ENCODE results near the gene AOAH. TPM values are rescaled to one million over a fixed set of nuclear protein-coding genes. Genes with fewer than 3 reads are reported as not detected.
A peak's percentile ranks its signal among the peaks of the same experiment; 100 is the strongest.

The AOAH gene
- total and polyA plus RNA-seq, 2 of the 4 experiments (the other 2 are of a cell fraction): not detected

DNA sequence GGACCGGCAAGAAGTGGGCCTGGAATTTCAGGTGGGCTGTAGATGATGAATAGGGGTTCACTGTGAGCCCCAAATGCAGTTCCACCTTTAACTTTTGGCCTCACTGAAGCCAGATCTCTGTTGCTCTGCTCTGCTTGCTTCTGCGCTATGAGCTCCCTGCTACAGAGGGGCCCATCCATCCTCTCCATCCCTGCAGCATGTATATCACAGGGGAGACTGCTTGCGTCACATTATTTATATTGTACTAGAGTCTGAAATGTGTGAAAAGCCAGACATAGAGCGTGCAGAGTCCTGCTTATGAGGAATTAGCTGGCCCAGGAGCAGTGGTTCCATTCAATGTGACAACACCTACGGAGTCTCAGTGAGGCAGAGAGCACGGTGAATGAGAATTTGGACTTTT lies 69.9 kb downstream of the AOAH start:
- Histone ChIP-seq H3K23ac (ENCODE audit: low read depth, low read length) (no peak overlapping the region), H3K27me3 (ENCODE audit: control insufficient read depth, insufficient read depth, low read length) (no peaks in the 10 kb centered on the region), H3K9me3 (ENCODE audit: control insufficient read depth, insufficient read depth, low read length) (no peaks in the 10 kb centered on the region), H4K5ac (ENCODE audit: low read depth, low read length) (no peak overlapping the region), H2AK9ac (replicated peaks; ENCODE audit: low read depth, low read length, poor library complexity) (no peak overlapping the region), H3K4me3 (ENCODE audit: insufficient read depth, low read depth, low read length) (no peak overlapping the region), H3K4me1 (ENCODE audit: control insufficient read depth, insufficient read depth, low read length) (peaks cover 22% of the 10 kb centered on the region), H3K9ac (ENCODE audit: low read depth, low read length) (no peak overlapping the region), H4K20me1 (ENCODE audit: insufficient read depth, low read length) (no peaks in the 10 kb centered on the region), H3K18ac (ENCODE audit: low read depth, low read length) (no peak overlapping the region), H2BK5ac (ENCODE audit: low read depth, low read length, poor library complexity, severe bottlenecking) (no peak overlapping the region), H2AK5ac (ENCODE audit: low read depth, low read length) (peak overlapping the region; percentile 4; the same call in 1 of the 2 replicates), H3K56ac (ENCODE audit: extremely low read depth, insufficient read depth, low read length) (no peak overlapping the region), H3K9me1 (ENCODE audit: insufficient read depth, low read length) (peaks cover 9% of the 10 kb centered on the region; the same call in 1 of the 2 replicates), H3K27ac (ENCODE audit: insufficient read depth, low read length) (no peak overlapping the region), H3K79me1 (ENCODE audit: low read depth in 1 of 2, low read length in 2 of 2) (no peaks in the 10 kb centered on the region), H2AFZ (replicated peaks; ENCODE audit: low read length, poor library complexity) (no peak overlapping the region), H2BK15ac (ENCODE audit: low read depth, low read length) (no peak overlapping the region), H2BK120ac (ENCODE audit: low read depth, low read length) (no peak overlapping the region; the same call in 1 of the 2 replicates), H3K4me2 (ENCODE audit: low read depth, low read length) (no peak overlapping the region), H2BK20ac (ENCODE audit: low read depth, low read length) (no peak overlapping the region), H3K36me3 (ENCODE audit: control insufficient read depth, insufficient read depth, low read length) (no peaks in the 10 kb centered on the region), H3K4ac (ENCODE audit: low read depth, low read length) (peak overlapping the region; percentile 15; the same call in 1 of the 2 replicates), H3K14ac (replicated peaks; ENCODE audit: low read depth, low read length) (no peak overlapping the region), H4K8ac (ENCODE audit: low read depth in 2 of 2, low read length in 2 of 2) (no peak overlapping the region; a peak in 1 of 4 replicates), H4K91ac (ENCODE audit: insufficient read depth, low read depth, low read length) (no peak overlapping the region)
- TF ChIP-seq CHD1 (IDR thresholded peaks at IDR 0.05; ENCODE audit: low read depth, low read length) (no peak), RAD21 (IDR thresholded peaks at IDR 0.05; ENCODE audit: low read length) (no peak), RFX5 (IDR thresholded peaks at IDR 0.05; ENCODE audit: low read depth, low read length) (no peak), MAZ (IDR thresholded peaks at IDR 0.05; ENCODE audit: borderline replicate concordance, low read depth, low read length) (no peak)
- in situ Hi-C loops (cut with MboI; ENCODE audit: low sequenced_read_pairs): no loop called here
- ChIA-PET POLR2A (ENCODE audit: unreplicated experiment) (no interaction called here), CTCF (interaction anchor here (1.6 kb wide), 1 partner anchor 167 kb away, joined by 6 read pairs; no protein-coding TSS in a partner anchor)
- no CpG with 5 or more reads among the region's 6 CpGs for WGBS, 2 experiments (ENCODE audit: extremely low coverage in 2 of 2, insufficient read length in 1 of 2)
- DNase-seq: no peak
- intact Hi-C loops (cut with micrococcal nuclease): loop anchor here (5.0 to 10.0 kb wide), 2 partner anchors 212 to 1520 kb away; partner anchors contain the start of gene STARD3NL
- dilution Hi-C loops (cut with HindIII; ENCODE audit: low sequenced_read_pairs, unreplicated experiment): no loop called here
- no TSS peak for BruUV-seq (replicated peaks)
- no peak for ATAC-seq (ENCODE audit: low read depth)

Data from IMR-90 (cell line).